GM18517 (cell line): Measurements from ENCODE around the gene SGCG.
"Not testable (repeated sequence)": the region's sequence is repeated elsewhere in the genome, so short reads cannot be mapped to it uniquely, and the experiment has no call there.

Source experiments
- ATAC-seq: cut with Tn5 transposase; IDR thresholded peaks from one replicate; pipeline ENCODE4 v1.9.1; 2021; ENCODE audit warnings: mild to moderate bottlenecking, moderate library complexity; ENCODE audit not compliant: unreplicated experiment

SGCG gene

GRCh38 chr13:23205807-23206206 lies 25.0 kb downstream of the SGCG start:
- ATAC-seq: no peak

GRCh38 chr13:23212671-23213070 lies 31.9 kb downstream of the SGCG start:
- ATAC-seq: no peak

- no peak for ATAC-seq
These were observed 50.5 kb downstream of the SGCG start for GRCh38 chr13:23231241-23231640.

GRCh38 chr13:23235994-23236393 lies 55.2 kb downstream of the SGCG start:
- no peak for ATAC-seq

GRCh38 chr13:23243066-23243465 lies 62.3 kb downstream of the SGCG start:
- ATAC-seq: no peak

GRCh38 chr13:23248410-23248809 lies 67.6 kb downstream of the SGCG start:
- ATAC-seq: not testable (repeated sequence)

- no peak for ATAC-seq
These were observed 73.7 kb downstream of the SGCG start for GRCh38 chr13:23254506-23254905.

- no peak for ATAC-seq
These were observed 86.8 kb downstream of the SGCG start for GRCh38 chr13:23267571-23267970.

- ATAC-seq: peak; percentile 66
These were observed 87.7 kb downstream of the SGCG start for GRCh38 chr13:23268441-23268840.

GRCh38 chr13:23271331-23271730 lies 90.6 kb downstream of the SGCG start:
- no peak for ATAC-seq

- ATAC-seq: no peak
These were observed 92.7 kb downstream of the SGCG start for GRCh38 chr13:23273498-23273897.

- ATAC-seq: no peak
These were observed 98.5 kb downstream of the SGCG start for GRCh38 chr13:23279321-23279720.

GRCh38 chr13:23288564-23288963 lies 107.8 kb downstream of the SGCG start:
- ATAC-seq: no peak

- ATAC-seq: no peak
These were observed 108.2 kb downstream of the SGCG start for GRCh38 chr13:23288995-23289394.

GRCh38 chr13:23289917-23290357 lies 109.2 kb downstream of the SGCG start:
- ATAC-seq: no peak

GRCh38 chr13:23292586-23292985 lies 111.8 kb downstream of the SGCG start:
- no peak for ATAC-seq

- ATAC-seq: not testable (repeated sequence)
These were observed 134.1 kb downstream of the SGCG start for GRCh38 chr13:23314837-23315236.

- no peak for ATAC-seq
These were observed 139.1 kb downstream of the SGCG start for GRCh38 chr13:23319883-23320224.

GRCh38 chr13:23320926-23321534 lies 140.3 kb downstream of the SGCG start:
- peak; percentile 4 for ATAC-seq

- peak; percentile 83 for ATAC-seq
These were observed 140.9 kb downstream of the SGCG start for GRCh38 chr13:23321535-23322241.

- no peak for ATAC-seq
These were observed 141.9 kb downstream of the SGCG start for GRCh38 chr13:23322353-23323336.
